ENCODE measurements around the gene ZBTB37.
"Not testable (repeated sequence)": the region's sequence is repeated elsewhere in the genome, so short reads cannot be mapped to it uniquely, and the experiment has no call there.

ZBTB37 gene

DNA sequence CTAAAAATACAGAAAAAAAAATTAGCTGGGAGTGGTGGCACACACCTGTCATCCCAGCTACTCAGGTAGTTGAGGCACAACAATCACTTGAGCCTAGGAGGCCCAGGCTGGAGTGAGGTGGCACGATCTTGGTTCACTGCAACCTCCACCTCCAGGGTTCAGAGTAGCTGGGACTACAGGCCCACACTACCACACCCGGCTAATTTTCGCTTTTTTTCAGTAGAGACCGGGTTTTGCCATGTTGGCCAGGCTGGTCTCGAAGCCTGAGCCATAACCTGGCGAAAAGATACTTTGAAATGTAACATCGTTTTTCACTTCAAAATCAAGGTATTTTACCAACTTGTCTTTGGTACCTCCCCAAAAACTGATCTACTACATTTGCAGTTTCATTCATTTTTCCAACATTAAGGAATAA is 6.4 kb upstream of the ZBTB37 start:
- DNase-seq (ENCODE audit: extremely low read depth, low read depth) = no peak

DNA sequence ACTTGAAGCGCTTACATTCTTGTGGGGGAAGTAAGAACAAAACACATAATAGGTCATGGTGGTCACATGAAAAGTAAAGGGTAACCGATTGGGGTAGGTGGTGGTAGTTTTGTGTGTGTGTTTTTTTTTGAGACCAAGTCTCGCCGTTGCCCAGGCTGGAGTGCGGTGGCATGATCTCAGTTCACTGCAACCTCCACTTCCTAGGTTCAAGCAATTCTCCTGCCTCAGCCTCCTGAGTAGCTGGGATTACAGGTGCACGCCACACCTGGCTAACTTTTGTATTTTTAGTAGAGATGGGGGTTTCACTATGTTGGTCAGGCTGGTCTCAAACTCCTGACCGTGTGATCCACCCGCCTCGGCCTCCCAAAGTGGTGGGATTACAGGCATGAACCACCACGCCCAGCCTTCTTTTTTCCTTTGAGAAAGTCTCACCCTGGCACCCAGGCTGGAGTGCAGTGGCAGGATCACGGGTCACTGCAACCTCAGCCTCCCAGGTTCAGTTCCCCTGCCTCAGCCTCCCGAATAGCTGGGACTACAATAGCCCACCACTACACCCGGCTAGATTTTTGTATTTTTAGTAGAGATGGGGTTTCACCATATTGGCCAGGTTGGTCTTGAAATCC is 5.9 kb upstream of the ZBTB37 start:
- not testable (repeated sequence) for DNase-seq (ENCODE audit: extremely low read depth, low read depth)

More for the DNA sequence above, 6.4 kb upstream of the ZBTB37 start:
- TF ChIP-seq, protein P1, sequence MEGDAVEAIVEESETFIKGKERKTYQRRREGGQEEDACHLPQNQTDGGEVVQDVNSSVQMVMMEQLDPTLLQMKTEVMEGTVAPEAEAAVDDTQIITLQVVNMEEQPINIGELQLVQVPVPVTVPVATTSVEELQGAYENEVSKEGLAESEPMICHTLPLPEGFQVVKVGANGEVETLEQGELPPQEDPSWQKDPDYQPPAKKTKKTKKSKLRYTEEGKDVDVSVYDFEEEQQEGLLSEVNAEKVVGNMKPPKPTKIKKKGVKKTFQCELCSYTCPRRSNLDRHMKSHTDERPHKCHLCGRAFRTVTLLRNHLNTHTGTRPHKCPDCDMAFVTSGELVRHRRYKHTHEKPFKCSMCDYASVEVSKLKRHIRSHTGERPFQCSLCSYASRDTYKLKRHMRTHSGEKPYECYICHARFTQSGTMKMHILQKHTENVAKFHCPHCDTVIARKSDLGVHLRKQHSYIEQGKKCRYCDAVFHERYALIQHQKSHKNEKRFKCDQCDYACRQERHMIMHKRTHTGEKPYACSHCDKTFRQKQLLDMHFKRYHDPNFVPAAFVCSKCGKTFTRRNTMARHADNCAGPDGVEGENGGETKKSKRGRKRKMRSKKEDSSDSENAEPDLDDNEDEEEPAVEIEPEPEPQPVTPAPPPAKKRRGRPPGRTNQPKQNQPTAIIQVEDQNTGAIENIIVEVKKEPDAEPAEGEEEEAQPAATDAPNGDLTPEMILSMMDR (IDR thresholded peaks at IDR 0.05; ENCODE audit: low read depth, low read length) = no peak

DNA sequence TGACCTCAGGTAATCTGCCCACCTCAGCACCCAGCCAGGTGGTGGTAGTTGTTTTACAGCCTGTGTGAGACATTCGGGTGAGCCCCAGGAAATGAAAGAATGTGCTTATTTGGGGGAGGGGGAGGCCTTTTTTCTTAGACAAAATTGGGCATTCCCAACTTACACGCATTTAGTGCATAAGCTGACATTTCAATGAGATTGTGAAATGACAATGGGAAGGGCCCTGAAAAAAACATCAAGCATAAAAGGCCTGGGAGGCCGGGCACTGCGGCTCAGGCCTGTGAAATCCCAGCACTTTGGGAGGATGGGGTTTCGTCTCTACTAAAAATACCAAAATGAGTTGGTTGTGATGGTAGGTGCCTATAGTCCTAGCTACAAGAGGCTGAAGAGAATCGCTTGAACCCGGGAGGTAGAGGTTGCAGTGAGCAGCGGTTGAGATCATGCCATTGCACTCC is 5.4 kb upstream of the ZBTB37 start:
- DNase-seq (ENCODE audit: extremely low read depth, low read depth) = no peak
- TF ChIP-seq, protein P1 (IDR thresholded peaks at IDR 0.05; ENCODE audit: low read depth, low read length) = no peak

DNA sequence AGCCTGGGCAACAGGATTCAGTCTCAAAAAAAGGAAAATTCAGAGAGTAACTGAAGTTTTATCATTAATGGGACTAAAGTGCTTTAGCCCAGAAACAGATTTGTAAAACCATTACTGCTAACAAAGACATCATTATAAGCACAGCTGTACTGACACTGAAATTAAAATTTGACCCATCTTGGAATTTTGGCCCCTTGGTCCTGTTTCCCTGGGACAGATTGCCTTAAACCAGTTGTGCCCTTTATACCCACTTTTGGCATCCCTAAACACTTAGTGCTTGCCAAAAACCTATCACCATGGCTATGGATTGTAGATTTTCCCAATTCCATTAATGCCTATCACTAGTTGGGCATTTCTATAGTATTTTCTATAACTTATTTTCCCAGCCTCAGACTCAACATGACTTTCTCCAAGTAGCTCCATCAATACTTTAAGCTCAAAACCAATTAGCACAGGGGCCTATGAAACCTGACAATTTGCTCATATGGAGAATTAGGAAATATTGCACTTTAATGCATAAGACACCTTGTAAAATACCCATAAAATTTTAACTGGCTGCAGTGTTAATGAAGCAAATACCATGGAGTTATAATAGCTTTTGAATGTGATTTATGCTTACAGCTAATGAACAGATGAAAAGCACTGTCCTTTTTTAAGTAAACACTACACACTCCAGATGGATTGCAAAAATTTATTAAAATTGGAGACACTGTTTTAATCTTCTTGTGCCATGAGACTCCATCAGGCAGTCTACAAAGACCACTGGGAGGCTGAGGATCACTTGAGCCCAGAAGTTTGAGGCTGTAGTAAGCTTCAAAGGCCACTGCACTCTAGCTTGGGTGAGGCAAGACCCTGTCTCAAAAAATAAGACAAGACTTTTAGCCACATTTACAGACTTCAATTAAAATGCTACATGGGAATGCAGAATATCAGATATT is 4.7 kb upstream of the ZBTB37 start:
- TF ChIP-seq, protein P1 (IDR thresholded peaks at IDR 0.05; ENCODE audit: low read depth, low read length) = no peak

DNA sequence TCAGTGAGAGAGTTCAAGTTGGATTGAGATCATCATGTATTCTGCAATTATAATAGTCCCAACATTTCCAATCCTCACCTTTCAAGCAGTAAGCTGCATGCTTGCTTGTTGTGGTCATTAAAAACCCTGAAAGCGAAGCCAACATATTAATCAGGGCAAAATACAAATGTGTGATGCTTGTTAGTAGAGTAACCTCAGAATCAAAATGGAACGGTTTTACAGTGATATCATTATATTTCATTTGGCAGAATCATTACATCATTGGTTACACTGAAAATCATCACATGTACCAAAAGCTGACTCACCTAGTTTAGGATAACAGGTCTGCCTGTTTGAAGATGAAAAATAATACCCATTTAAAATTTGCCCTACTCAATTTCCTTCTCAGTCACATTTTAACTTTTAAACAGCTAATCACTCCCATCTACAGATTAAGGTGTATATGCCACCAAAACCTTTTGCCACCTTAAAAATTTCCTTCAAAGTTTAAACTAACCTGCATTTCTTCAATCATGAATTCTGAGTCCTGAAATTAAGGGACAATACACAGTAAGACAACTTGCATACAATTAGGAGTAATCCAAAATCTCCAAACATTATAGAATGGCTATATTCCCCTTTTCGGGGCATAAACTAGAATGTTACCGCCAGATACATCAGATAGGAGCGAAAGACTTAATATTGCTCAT is 3.9 kb upstream of the ZBTB37 start:
- TF ChIP-seq, protein P1 (IDR thresholded peaks at IDR 0.05; ENCODE audit: low read depth, low read length) = no peak
- DNase-seq (ENCODE audit: extremely low read depth, low read depth) = no peak

More for the DNA sequence above, 4.7 kb upstream of the ZBTB37 start:
- DNase-seq (ENCODE audit: extremely low read depth, low read depth) = no peak

DNA sequence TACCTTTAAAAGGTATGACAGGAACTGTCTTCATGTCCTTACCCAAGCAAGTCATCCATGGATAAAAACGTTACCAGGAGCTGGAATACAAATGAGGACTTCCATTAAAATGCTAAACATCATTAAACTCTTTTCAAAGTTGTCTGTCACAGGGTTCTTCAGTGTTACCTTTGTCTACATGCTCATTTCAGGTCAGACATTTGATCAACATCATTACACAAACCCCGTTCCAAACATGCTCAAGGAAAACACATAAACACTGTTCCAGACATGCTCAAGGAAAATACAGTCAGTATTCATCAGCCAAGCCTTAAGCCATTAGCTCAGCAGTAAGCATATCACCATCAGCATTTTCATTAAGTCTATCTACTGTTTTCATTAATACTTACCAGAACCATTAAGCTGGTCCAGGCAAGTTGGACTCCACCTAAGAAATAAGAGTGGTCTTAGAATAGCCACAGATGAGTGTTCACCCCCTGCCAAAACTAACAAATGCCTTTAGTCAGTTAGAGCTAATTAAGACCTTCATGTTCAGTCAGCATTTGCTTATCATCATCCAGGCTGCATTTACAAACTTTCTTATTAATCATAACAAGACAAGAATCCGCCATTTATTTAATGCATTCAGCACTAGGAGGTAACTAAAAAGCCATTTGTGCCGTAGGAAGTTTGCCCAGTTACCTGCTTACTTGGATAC is 2.6 kb upstream of the ZBTB37 start:
- no peak for DNase-seq (ENCODE audit: extremely low read depth, low read depth)
- TF ChIP-seq, protein P1 (IDR thresholded peaks at IDR 0.05; ENCODE audit: low read depth, low read length) = no peak

DNA sequence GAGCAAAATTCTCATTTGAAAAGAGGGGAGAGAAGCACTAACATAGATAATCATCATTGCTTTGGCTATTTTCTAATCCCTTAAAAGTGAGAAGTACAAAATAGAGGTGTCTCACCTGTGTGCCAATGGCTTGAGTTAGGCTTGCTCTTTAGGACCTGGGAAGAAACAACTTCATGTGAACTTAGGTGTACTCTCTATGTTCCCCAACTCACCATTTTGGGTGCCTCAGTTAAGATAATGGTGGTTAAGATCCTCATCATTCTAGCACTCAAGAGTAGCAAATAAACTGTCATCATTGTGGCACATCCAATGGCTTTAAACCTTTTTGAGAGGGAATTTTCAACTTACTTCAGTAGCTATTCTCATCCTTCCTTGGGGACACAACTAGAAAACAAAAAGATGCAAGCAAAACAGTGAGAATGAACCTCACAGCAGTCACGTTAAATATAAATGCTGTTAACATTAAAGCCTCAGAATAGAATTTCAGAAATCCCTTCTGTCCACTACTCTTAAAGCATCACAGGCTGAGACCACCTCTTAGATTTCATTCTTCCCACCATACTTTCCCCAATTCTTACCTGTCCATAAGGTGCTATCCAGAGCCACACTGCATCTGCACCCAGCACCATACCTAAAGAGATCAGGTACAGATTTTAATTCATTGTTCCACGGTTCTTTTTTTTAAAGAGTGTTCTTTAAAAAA is 1.6 kb upstream of the ZBTB37 start:
- DNase-seq (ENCODE audit: extremely low read depth, low read depth) = no peak

More for the DNA sequence above, 1.6 kb upstream of the ZBTB37 start:
- TF ChIP-seq, protein P1 (IDR thresholded peaks at IDR 0.05; ENCODE audit: low read depth, low read length) = no peak
